ENCODE data around the gene ENTHD1. TPM values are rescaled to one million over a fixed set of nuclear protein-coding genes. Genes with fewer than 3 reads are reported as not detected.

The ENTHD1 gene
- total RNA-seq, 1 donor = not detected

- DNase-seq (ENCODE audit: low read depth) = no peak
- TF ChIP-seq CTCF (IDR thresholded peaks at IDR 0.05; ENCODE audit: insufficient read depth, low read length) = no peak
- H3K4me3 ChIP-seq (ENCODE audit: low read depth, low read length) = no peak overlapping the region
Observed at GRCh38 chr22:39800790-39801520, 92.6 kb downstream of the ENTHD1 start.

GRCh38 chr22:39797528-39798147 is 95.9 kb downstream of the ENTHD1 start:
- TF ChIP-seq CTCF (IDR thresholded peaks at IDR 0.05; ENCODE audit: insufficient read depth, low read length) = no peak
- no peak overlapping the region for H3K4me3 ChIP-seq (ENCODE audit: low read depth, low read length)
- DNase-seq (ENCODE audit: low read depth) = no peak

GRCh38 chr22:39789788-39790187 is 103.8 kb downstream of the ENTHD1 start:
- no peak for TF ChIP-seq CTCF (IDR thresholded peaks at IDR 0.05; ENCODE audit: insufficient read depth, low read length)
- no peak for DNase-seq (ENCODE audit: low read depth)
- no peak overlapping the region for H3K4me3 ChIP-seq (ENCODE audit: low read depth, low read length)

- TF ChIP-seq CTCF (IDR thresholded peaks at IDR 0.05; ENCODE audit: insufficient read depth, low read length) = no peak
- DNase-seq (ENCODE audit: low read depth) = no peak
- no peak overlapping the region for H3K4me3 ChIP-seq (ENCODE audit: low read depth, low read length)
Observed at GRCh38 chr22:39785232-39785631, 108.3 kb downstream of the ENTHD1 start.

GRCh38 chr22:39777716-39778454 is 115.7 kb downstream of the ENTHD1 start:
- H3K4me3 ChIP-seq (ENCODE audit: low read depth, low read length) = no peak overlapping the region
- TF ChIP-seq CTCF (IDR thresholded peaks at IDR 0.05; ENCODE audit: insufficient read depth, low read length) = no peak
- DNase-seq (ENCODE audit: low read depth) = no peak

GRCh38 chr22:39776295-39777009 is 117.1 kb downstream of the ENTHD1 start:
- no peak for DNase-seq (ENCODE audit: low read depth)
- H3K4me3 ChIP-seq (ENCODE audit: low read depth, low read length) = no peak overlapping the region
- no peak for TF ChIP-seq CTCF (IDR thresholded peaks at IDR 0.05; ENCODE audit: insufficient read depth, low read length)

Measured in fibroblast of the aortic adventitia (primary cell).